Muscle layer of duodenum (tissue), 2 donors: ENCODE results near the gene CSAD.
"Not testable (repeated sequence)": the region's sequence is repeated elsewhere in the genome, so short reads cannot be mapped to it uniquely, and the experiment has no call there.

Experiments
- H3K27ac ChIP-seq: one replicate; pipeline ENCODE4 v1.7.0; 2013; ENCODE audit warnings: mild to moderate bottlenecking, low read length
- H3K27me3 ChIP-seq: one replicate; pipeline ENCODE4 v1.7.0; 2013; ENCODE audit warnings: low read depth, mild to moderate bottlenecking, control low read depth, low read length
- H3K36me3 ChIP-seq, 2 donors: one replicate each; pipeline ENCODE4 v1.7.0; 2013; ENCODE audit warnings: low read length in 2 of 2, control low read depth in 1 of 2, mild to moderate bottlenecking in 1 of 2; ENCODE audit not compliant: insufficient read depth in 2 of 2, control insufficient read depth in 1 of 2
- H3K4me1 ChIP-seq, 2 donors: one replicate each; pipeline ENCODE4 v1.7.0; 2013; ENCODE audit warnings: low read length in 2 of 2, mild to moderate bottlenecking in 2 of 2, control low read depth in 1 of 2, moderate library complexity in 1 of 2; ENCODE audit not compliant: insufficient read depth in 2 of 2, control insufficient read depth in 1 of 2
- H3K4me3 ChIP-seq, 2 donors: one replicate each; pipeline ENCODE4 v1.7.0; 2013; ENCODE audit warnings: low read length in 2 of 2, low read depth in 1 of 2, mild to moderate bottlenecking in 1 of 2
- H3K9me3 ChIP-seq, 2 donors: one replicate each; pipeline ENCODE4 v1.7.0; 2013; ENCODE audit warnings: low read length in 2 of 2, control low read depth in 1 of 2, mild to moderate bottlenecking in 1 of 2; ENCODE audit not compliant: control insufficient read depth in 1 of 2
- donor health status: healthy.

CSAD gene

DNA sequence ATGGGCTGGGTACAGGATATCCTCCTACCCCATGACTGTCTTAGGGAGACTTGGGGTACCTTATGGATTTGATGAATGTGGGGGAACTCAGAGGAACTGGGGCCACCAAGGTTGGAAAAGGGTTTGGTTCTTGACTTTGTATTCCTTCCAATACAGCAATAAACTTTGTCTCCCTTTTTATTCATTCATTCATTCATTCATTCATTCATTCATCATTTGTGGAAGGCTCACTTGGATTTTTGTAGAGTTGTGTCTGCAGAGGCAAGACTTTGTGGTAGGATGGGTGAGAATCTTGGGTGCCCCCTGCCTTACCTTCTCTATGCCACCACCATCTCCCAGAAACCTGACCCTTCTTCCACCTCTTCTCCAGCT lies 56.4 kb downstream of the CSAD start:
- Histone ChIP-seq H3K36me3 (no peaks in the 10 kb centered on the region), H3K27me3 (no peaks in the 10 kb centered on the region), H3K4me3 (no peak overlapping the region), H3K4me1 (no peaks in the 10 kb centered on the region), H3K9me3 (no peaks in the 10 kb centered on the region), H3K27ac (no peak overlapping the region)

DNA sequence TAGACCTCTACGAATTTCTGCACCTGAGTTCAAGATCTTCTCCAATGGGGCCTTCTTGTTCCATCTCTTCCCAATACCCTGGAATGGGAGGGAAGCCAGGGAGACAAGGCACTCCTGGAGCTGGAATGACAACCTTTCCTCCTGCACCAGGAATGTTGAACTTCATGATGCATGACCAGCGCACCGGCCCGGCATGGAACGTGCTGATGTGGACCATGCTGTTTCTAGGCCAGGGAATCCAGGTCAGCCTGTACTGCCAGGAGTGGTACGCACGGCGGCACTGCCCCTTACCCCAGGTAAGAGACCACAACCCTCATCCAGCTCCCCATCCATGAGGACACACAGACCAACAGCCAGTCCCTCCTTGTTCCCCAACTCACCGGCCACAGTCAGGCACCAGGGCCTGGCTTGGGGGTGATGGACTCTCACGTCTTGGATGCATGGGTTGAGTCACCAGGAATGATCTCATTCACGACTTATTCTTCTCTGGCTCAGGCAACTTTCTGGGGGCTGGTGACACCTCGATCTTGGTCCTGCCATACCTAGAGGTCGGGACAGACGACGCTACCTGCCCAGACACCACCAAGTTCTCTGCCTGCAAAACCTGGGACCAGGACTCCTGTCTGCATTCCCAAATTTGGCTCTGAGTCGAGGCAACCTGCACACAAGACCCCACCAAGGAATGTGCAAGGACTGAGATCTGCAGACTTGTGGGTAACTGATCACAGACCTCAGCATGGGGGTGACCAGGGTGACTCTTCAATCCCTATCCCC lies 57.0 kb downstream of the CSAD start:
- Histone ChIP-seq H3K27me3 (no peaks in the 10 kb centered on the region), H3K9me3 (no peaks in the 10 kb centered on the region), H3K27ac (no peak overlapping the region), H3K4me1 (no peaks in the 10 kb centered on the region), H3K4me3 (no peak overlapping the region), H3K36me3 (no peaks in the 10 kb centered on the region)

DNA sequence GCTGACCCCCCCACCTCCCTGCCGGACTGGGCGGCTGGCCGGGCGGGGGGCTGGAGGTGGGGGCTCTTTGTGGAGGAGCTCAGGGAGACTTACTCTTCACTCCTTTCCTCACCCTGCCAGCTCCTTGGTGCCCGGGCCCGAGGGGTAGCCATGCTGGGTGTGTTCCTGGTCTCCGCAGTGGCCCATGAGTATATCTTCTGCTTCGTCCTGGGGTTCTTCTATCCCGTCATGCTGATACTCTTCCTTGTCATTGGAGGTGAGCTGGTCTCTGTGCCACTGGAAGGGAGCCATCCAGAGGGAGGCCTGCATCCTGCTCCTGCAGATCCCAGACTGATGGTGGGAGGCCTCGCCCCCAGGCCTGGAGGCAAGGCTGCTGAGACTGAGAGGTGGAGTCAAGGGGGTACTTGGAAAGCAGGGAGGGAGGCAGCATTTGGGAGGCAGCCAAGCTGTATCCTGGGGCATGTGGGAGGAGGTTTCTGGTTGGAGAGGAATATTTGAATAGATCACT lies 57.7 kb downstream of the CSAD start:
- Histone ChIP-seq H3K4me3 (no peak overlapping the region), H3K9me3 (no peaks in the 10 kb centered on the region), H3K4me1 (no peaks in the 10 kb centered on the region), H3K27me3 (no peaks in the 10 kb centered on the region), H3K27ac (no peak overlapping the region), H3K36me3 (no peaks in the 10 kb centered on the region)

DNA sequence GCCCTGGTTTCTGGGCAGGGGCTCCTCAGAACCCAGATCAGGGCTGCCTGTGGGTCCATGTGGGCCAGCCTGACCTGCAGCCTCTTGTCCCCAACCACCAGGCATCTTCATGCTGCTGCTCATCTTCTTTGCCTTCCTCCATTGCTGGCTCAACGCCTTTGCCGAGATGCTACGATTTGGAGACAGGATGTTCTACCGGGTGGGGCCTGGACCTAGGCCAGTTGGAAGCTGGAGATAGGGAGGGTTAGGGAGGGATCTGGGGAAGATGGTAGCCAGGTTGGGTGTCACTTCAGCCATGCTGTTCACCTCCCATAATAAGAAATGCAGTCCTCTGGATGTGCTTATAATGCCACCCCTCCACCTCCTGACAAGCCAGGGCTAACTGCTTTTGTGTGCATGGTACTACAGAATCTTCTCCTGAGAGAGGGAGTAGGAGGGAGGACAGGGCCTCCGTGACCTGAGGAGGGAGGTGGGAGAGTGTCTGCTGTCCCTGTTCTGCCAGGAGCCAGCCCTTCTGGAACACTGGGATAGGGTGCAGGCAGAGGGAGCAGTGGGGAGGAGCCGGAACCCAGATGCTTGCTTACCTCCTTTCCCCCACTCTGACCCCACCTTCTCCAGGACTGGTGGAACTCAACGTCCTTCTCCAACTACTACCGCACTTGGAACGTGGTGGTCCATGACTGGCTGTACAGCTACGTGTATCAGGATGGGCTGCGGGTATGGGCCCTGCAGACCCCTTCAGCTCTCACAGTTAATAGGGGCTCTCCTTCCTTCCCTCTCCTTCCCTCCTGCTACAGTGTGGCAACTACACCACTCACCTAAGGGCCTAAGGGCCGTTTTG lies 59.8 kb downstream of the CSAD start:
- Histone ChIP-seq H3K4me1 (no peaks in the 10 kb centered on the region), H3K4me3 (no peak overlapping the region), H3K27me3 (no peaks in the 10 kb centered on the region), H3K9me3 (no peaks in the 10 kb centered on the region), H3K36me3 (no peaks in the 10 kb centered on the region), H3K27ac (no peak overlapping the region)

DNA sequence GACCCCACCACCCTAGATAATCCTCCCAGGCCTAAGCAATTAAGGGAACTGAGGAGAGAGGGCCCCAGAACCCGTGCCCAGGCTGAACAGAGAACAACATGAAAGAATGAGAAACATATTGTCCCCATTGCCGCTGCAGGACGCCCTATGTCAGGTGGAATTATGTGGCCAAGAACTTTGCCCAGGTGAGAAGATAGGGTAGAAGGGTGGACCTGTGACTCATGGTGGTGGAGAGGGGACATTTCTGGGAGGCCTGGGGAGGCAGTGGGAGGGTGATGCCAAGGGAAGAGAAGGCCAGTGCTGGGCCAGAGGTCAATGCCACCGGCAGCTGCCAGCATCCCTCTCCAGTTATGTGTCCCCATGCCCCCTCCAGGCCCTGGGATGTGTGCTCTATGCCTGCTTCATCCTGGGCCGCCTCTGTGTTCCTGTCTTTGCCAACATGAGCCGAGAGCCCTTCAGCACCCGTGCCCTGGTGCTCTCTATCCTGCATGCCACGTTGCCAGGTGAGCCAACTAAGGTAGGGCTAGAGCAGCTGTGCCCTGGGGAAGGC lies 61.9 kb downstream of the CSAD start:
- Histone ChIP-seq H3K36me3 (no peaks in the 10 kb centered on the region), H3K4me3 (no peak overlapping the region), H3K27ac (no peak overlapping the region)

DNA sequence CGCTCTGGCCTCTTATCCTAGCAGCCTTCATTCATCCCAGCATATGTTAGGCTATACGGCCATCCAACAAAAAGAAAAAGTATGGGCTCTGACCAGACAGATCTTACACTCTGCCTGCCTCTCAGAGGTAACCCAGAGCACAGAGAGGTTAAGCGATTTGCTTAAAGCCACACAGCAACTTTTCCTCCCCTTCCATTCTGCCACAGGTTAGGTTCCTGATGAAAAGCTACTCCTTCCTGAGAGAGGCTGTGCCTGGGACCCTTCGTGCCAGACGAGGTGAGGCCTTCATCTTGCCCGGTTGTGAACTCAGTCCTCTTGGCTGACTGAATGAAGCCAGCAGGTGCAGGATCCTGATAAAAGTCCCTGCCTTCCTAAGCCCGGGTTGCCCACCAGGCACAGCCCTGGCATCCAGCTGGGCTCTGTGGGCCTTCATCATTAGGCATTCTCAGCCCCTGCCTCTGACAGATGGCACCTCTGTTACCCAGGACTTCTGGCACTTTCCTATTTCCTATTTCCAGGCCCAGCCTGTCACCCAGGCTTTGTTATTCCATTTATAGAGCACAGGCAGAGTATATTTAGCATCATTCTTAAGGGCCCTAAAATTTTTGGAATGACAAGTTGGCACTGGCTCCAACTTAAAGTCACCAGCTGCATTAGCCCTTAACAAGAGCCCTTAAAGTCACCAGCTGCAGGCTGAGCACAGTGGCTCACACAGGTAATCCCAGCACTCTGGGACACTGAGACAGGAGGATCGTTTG lies 64.7 kb downstream of the CSAD start:
- H3K9me3 ChIP-seq = no peaks in the 10 kb centered on the region
- no peaks in the 10 kb centered on the region for H3K36me3 ChIP-seq
- H3K27ac ChIP-seq = no peak overlapping the region
- H3K27me3 ChIP-seq = no peaks in the 10 kb centered on the region
- no peaks in the 10 kb centered on the region for H3K4me1 ChIP-seq
- no peak overlapping the region for H3K4me3 ChIP-seq

More for the DNA sequence above, 61.9 kb downstream of the CSAD start:
- no peaks in the 10 kb centered on the region for H3K9me3 ChIP-seq
- H3K4me1 ChIP-seq = no peaks in the 10 kb centered on the region
- H3K27me3 ChIP-seq = no peaks in the 10 kb centered on the region

DNA sequence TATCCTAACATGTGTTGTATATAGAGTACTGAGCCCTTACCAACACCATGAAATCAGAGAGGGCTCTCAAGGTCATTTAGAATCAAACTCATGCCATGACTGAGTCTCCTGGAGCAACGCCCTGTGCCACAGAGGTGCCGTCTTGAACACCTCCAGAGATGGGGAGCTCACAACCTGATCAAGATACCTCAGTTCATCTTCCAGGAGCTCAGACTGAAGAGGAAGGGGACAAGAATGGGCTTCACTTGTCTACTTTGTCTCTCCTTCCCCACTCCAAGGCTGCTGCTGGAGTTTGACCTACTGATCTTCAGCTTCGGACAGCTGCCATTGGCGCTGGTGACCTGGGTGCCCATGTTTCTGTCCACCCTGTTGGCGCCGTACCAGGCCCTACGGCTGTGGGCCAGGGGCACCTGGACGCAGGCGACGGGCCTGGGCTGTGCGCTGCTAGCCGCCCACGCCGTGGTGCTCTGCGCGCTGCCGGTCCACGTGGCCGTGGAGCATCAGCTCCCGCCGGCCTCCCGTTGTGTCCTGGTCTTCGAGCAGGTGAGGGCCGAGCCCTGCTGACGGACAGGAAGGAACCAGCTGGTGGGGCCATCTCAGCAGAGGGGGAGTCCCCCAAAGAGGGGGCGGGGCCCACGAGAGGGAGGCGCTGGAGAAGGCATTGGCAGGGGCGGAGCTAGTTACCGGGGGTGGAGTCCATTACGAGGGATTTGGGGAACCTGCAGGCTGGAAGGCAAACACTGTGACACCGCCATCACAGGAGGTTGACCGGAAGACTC lies 65.4 kb downstream of the CSAD start:
- Histone ChIP-seq H3K36me3 (no peaks in the 10 kb centered on the region), H3K9me3 (no peaks in the 10 kb centered on the region), H3K27me3 (no peaks in the 10 kb centered on the region), H3K27ac (no peak overlapping the region), H3K4me3 (no peak overlapping the region), H3K4me1 (no peaks in the 10 kb centered on the region)

DNA sequence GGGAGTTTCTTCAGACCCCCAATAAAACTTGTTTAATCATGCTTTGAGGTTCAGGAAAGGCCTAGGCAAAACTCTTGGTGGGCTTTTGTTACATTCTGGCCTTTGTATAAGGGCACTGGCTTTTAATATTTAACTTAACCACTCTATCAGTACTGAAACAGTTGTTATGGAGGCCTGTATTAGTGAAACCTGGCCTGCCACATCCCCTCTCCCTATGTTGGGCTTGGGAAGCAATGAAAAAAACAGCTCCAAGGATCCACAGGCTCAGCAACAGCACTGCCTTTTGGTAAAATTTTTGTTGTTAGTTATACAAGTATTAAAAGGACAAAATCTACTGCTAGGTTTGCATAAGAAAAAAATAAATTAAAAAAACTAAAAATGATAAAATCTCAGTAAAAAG lies 66.8 kb downstream of the CSAD start:
- Histone ChIP-seq H3K4me3 (no peak overlapping the region), H3K9me3 (no peaks in the 10 kb centered on the region), H3K27me3 (no peaks in the 10 kb centered on the region), H3K4me1 (no peaks in the 10 kb centered on the region), H3K36me3 (no peaks in the 10 kb centered on the region), H3K27ac (no peak overlapping the region)

DNA sequence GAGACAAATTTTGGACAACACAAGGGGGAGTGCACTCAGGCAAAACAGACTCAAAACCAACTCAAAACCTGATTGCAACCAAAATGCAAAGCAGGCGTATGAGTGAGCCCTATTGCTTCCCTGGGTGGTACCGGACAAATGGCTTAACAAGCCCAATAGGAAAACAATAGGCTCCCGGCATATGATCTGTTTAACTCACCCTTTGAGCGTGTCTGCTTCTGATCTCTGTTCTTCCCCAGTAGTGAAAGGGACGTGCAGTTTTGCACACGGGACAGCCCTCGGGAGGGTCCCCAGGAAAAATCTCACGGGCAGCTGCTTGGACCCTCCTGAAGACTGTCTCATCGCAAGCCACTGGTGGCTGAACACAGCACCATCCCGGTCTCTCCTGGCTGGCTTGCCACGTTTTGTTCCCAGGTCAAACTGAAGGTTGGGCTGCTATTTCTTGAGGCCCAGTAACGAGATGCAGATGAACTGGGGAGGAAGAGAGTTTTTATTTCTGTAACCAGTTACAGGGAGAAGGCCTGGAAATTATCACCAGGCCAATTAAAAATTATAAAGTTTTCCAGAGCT lies 67.5 kb downstream of the CSAD start:
- Histone ChIP-seq H3K9me3 (no peaks in the 10 kb centered on the region), H3K27me3 (no peaks in the 10 kb centered on the region), H3K36me3 (no peaks in the 10 kb centered on the region), H3K4me1 (no peaks in the 10 kb centered on the region), H3K4me3 (no peak overlapping the region), H3K27ac (no peak overlapping the region)

DNA sequence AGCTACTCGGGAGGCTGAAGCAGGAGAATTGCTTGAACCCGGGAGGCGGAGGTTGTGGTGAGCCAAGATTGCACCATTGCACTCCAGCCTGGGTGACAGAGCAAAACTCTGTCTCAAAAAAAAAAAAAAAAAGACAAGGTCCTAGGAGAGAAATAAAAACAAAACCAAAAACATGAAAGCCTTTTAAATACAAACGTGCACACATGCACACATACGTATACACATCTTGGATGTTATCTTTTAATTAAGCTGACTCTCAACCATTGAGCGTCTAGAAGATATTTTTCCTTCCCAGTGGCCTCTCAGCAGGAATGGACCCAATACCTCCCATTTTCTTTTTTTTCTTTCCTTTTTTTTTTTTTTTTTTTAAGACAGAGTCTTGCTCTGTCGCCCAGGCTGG lies 68.3 kb downstream of the CSAD start:
- not testable (repeated sequence) for H3K27me3 ChIP-seq, H3K27ac ChIP-seq, H3K4me3 ChIP-seq, H3K36me3 ChIP-seq, H3K9me3 ChIP-seq, H3K4me1 ChIP-seq
